ENCODE measurements around the gene KCNIP1.

DNA sequence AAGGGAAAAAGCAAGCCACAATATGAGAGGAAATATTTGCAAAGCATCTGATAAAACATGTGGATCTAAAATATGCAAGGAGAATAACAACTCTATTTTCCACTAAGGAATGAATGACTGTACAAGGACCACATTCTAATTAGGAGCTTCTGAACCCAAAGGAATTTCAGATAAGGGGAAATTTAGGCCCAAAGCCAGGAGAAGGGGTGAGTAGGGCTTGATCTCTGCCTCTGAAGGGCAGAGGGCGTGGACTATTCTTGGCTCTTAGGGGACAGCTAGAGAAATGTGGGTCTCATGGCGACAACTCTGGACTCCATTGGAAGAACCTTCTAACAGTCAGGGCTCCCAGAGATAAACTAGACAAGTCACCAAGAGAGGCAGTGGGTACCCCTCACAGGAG is 147.0 kb downstream of the KCNIP1 start:
- TF ChIP-seq SUZ12 (IDR thresholded peaks at IDR 0.05; ENCODE audit: unreplicated experiment) (no peak), SMARCA5 (IDR thresholded peaks at IDR 0.05) (no peak), MTA3 (IDR thresholded peaks at IDR 0.05; ENCODE audit: borderline replicate concordance, low read length) (no peak), NBN (IDR thresholded peaks at IDR 0.05) (no peak), ATF7 (IDR thresholded peaks at IDR 0.05; ENCODE audit: low read depth) (no peak)
- TF ChIP-seq, protein P1, sequence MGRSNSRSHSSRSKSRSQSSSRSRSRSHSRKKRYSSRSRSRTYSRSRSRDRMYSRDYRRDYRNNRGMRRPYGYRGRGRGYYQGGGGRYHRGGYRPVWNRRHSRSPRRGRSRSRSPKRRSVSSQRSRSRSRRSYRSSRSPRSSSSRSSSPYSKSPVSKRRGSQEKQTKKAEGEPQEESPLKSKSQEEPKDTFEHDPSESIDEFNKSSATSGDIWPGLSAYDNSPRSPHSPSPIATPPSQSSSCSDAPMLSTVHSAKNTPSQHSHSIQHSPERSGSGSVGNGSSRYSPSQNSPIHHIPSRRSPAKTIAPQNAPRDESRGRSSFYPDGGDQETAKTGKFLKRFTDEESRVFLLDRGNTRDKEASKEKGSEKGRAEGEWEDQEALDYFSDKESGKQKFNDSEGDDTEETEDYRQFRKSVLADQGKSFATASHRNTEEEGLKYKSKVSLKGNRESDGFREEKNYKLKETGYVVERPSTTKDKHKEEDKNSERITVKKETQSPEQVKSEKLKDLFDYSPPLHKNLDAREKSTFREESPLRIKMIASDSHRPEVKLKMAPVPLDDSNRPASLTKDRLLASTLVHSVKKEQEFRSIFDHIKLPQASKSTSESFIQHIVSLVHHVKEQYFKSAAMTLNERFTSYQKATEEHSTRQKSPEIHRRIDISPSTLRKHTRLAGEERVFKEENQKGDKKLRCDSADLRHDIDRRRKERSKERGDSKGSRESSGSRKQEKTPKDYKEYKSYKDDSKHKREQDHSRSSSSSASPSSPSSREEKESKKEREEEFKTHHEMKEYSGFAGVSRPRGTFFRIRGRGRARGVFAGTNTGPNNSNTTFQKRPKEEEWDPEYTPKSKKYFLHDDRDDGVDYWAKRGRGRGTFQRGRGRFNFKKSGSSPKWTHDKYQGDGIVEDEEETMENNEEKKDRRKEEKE (IDR thresholded peaks at IDR 0.05): no peak

All from GM12878 (cell line).